H1 (cell line): ENCODE results near the gene PROKR1. TPM values are rescaled to one million over a fixed set of nuclear protein-coding genes. Genes with fewer than 3 reads are reported as not detected.
A peak's percentile ranks its signal among the peaks of the same experiment; 100 is the strongest.

Source experiments
- CTCF ChIA-PET: fragments of 300-600 bp; sonication (Branson Sonifier 250); formaldehyde crosslinking; loops from one replicate; lab custom pipeline; 2021; ENCODE audit not compliant: partially characterized antibody; lab: Charles Lee
- POLR2A ChIA-PET: fragments of 300-600 bp; sonication (Branson Sonifier 250); formaldehyde crosslinking; loops from one replicate; lab custom pipeline; 2021; ENCODE audit warnings: inconsistent platforms; ENCODE audit not compliant: partially characterized antibody; lab: Charles Lee
- DNase-seq, 2 experiments: peaks; one replicate each; pipeline versions ENCODE4 v3.0.0 to v3.0.0-alpha.2; 2010 to 2022; ENCODE audit warnings: low spot score in 2 of 2, low read depth in 1 of 2, mixed read lengths in 1 of 2
- FAIRE-seq: peaks from 2 replicates; lab custom pipeline; 2011; peaks lifted over from hg19 to GRCh38; lab: Jason Lieb, UNC
- H2AFZ ChIP-seq: 2 replicates; pipeline ENCODE4 v1.8.1; 2012; ENCODE audit warnings: low read length, inconsistent platforms
- H2AK5ac ChIP-seq: 2 replicates; pipeline ENCODE4 v1.6.1; 2013; ENCODE audit warnings: low read depth, low read length
- H2BK120ac ChIP-seq: replicated peaks from 2 replicates; pipeline ENCODE3; 2013; ENCODE audit warnings: low read depth, low read length, inconsistent platforms
- H2BK12ac ChIP-seq: 2 replicates; pipeline ENCODE4 v1.6.1; 2013; ENCODE audit warnings: low read depth, low read length
- H2BK15ac ChIP-seq: 2 replicates; pipeline ENCODE4 v1.6.1; 2013; ENCODE audit warnings: low read length
- H2BK20ac ChIP-seq: 2 replicates; pipeline ENCODE4 v1.6.1; 2013; ENCODE audit warnings: low read length
- H2BK5ac ChIP-seq: 2 replicates; pipeline ENCODE4 v1.6.1; 2013; ENCODE audit warnings: low read depth, low read length
- H3K14ac ChIP-seq: 2 replicates; pipeline ENCODE4 v1.6.1; 2013; ENCODE audit warnings: inconsistent platforms; ENCODE audit not compliant: insufficient read length
- H3K18ac ChIP-seq: 2 replicates; pipeline ENCODE4 v1.6.1; 2013; ENCODE audit warnings: low read length; ENCODE audit errors: extremely low read depth
- H3K23ac ChIP-seq: 2 replicates; pipeline ENCODE4 v1.6.1; 2013; ENCODE audit warnings: inconsistent platforms; ENCODE audit not compliant: insufficient read length
- H3K23me2 ChIP-seq: 2 replicates; pipeline ENCODE4 v1.6.1; 2013; ENCODE audit warnings: low read depth, low read length
- H3K27ac ChIP-seq: 2 replicates; pipeline ENCODE4 v1.6.1; 2011; ENCODE audit warnings: low read depth, low read length, inconsistent platforms
- H3K27me3 ChIP-seq, 4 experiments: replicated peaks in 1 of 4; 1 replicate in 1 of 4; 2 replicates in 3 of 4; pipeline versions ENCODE4 v1.6.1 to v1.8.1; 2011 to 2013; ENCODE audit warnings: low read length in 3 of 4, mild to moderate bottlenecking in 3 of 4, inconsistent platforms in 2 of 4, mixed read lengths in 2 of 4, moderate library complexity in 1 of 4; ENCODE audit not compliant: control insufficient read depth in 3 of 4, insufficient read depth in 3 of 4; ENCODE audit errors: extremely low read depth in 1 of 4
- H3K36me3 ChIP-seq, 4 experiments: 2 replicates each; pipeline versions ENCODE4 v1.6.1 to v1.8.1; 2011 to 2013; ENCODE audit warnings: mild to moderate bottlenecking in 4 of 4, low read length in 3 of 4, moderate library complexity in 2 of 4, control low read depth in 1 of 4, inconsistent platforms in 1 of 4; ENCODE audit not compliant: insufficient read depth in 4 of 4, control insufficient read depth in 2 of 4
- H3K4ac ChIP-seq: replicated peaks from 2 replicates; pipeline ENCODE3; 2013; ENCODE audit warnings: low read length, low read depth, mixed read lengths, inconsistent platforms; ENCODE audit not compliant: insufficient read length
- H3K4me1 ChIP-seq, 4 experiments: replicated peaks in 1 of 4; 1 replicate in 1 of 4; 2 replicates in 3 of 4; pipeline versions ENCODE4 v1.6.1 to v1.8.1; 2011 to 2013; ENCODE audit warnings: low read length in 3 of 4, inconsistent platforms in 2 of 4, mixed read lengths in 1 of 4; ENCODE audit not compliant: insufficient read depth in 4 of 4, control insufficient read depth in 3 of 4
- H3K4me2 ChIP-seq, 2 experiments: 2 replicates each; pipeline versions ENCODE4 v1.6.1 to v1.8.1; 2011 to 2013; ENCODE audit warnings: low read depth in 2 of 2, low read length in 2 of 2, control low read depth in 1 of 2, inconsistent platforms in 1 of 2, mild to moderate bottlenecking in 1 of 2; ENCODE audit not compliant: insufficient read depth in 1 of 2
- H3K4me3 ChIP-seq, 4 experiments: fragments of 200-600, 300-600 bp in 1 of 4; sonication (generic), shearing (Covaris generic), sonication (Bioruptor Twin) in 1 of 4; 2 replicates each; pipeline versions ENCODE4 v1.5.1 to v1.8.1; 2011 to 2016; ENCODE audit warnings: low read length in 4 of 4, low read depth in 3 of 4, control low read depth in 2 of 4, inconsistent platforms in 2 of 4, mild to moderate bottlenecking in 2 of 4, mixed read lengths in 1 of 4, moderate library complexity in 1 of 4; ENCODE audit not compliant: insufficient read depth in 2 of 4; ENCODE audit errors: extremely low read depth in 1 of 4
- H3K56ac ChIP-seq: replicated peaks from 2 replicates; pipeline ENCODE3; 2013; ENCODE audit warnings: low read depth, mild to moderate bottlenecking, mixed read lengths, low read length, inconsistent platforms; ENCODE audit not compliant: insufficient read length
- H3K79me1 ChIP-seq: 2 replicates; pipeline ENCODE4 v1.6.1; 2013; ENCODE audit warnings: low read depth, low read length, control low read depth
- H3K79me2 ChIP-seq, 2 experiments: 2 replicates each; pipeline versions ENCODE4 v1.6.1 to v1.8.1; 2012 to 2013; ENCODE audit warnings: low read length in 2 of 2, mild to moderate bottlenecking in 2 of 2, inconsistent platforms in 1 of 2; ENCODE audit not compliant: insufficient read depth in 2 of 2, control insufficient read depth in 1 of 2
- H3K9ac ChIP-seq, 4 experiments: replicated peaks in 1 of 4; 1 replicate in 1 of 4; 2 replicates in 3 of 4; pipeline versions ENCODE4 v1.6.1 to v1.8.1; 2011 to 2013; ENCODE audit warnings: low read depth in 3 of 4, low read length in 3 of 4, control low read depth in 2 of 4, mild to moderate bottlenecking in 2 of 4, moderate library complexity in 2 of 4, inconsistent platforms in 1 of 4; ENCODE audit errors: extremely low read depth in 1 of 4
- H3K9me3 ChIP-seq, 2 experiments: 2 replicates each; pipeline versions ENCODE4 v1.6.1 to v1.8.1; 2012 to 2013; ENCODE audit warnings: mild to moderate bottlenecking in 2 of 2, moderate library complexity in 2 of 2, control low read depth in 1 of 2, inconsistent platforms in 1 of 2, low read depth in 1 of 2, low read length in 1 of 2, mixed read lengths in 1 of 2; ENCODE audit not compliant: insufficient read depth in 2 of 2
- H4K20me1 ChIP-seq, 2 experiments: replicated peaks in 1 of 2; 2 replicates each; pipeline versions ENCODE3 to v1.8.1; 2011 to 2013; ENCODE audit warnings: inconsistent platforms in 2 of 2, low read length in 2 of 2, mild to moderate bottlenecking in 1 of 2; ENCODE audit not compliant: insufficient read depth in 2 of 2, control insufficient read depth in 1 of 2
- H4K5ac ChIP-seq: 2 replicates; pipeline ENCODE4 v1.6.1; 2013; ENCODE audit warnings: low read length, low read depth, mixed read lengths, inconsistent platforms; ENCODE audit not compliant: insufficient read length
- H4K8ac ChIP-seq: 2 replicates; pipeline ENCODE4 v1.8.0; 2013; ENCODE audit warnings: mild to moderate bottlenecking, moderate library complexity, low read length, inconsistent platforms; ENCODE audit not compliant: insufficient read depth; ENCODE audit errors: extremely low read depth
- H4K91ac ChIP-seq: replicated peaks from 2 replicates; pipeline ENCODE3; 2013; ENCODE audit warnings: low read length, mixed read lengths, inconsistent platforms; ENCODE audit not compliant: insufficient read length
- BCL11A ChIP-seq, 2 experiments: IDR thresholded peaks; one replicate each; pipeline ENCODE4 v1.6.1; 2011; ENCODE audit warnings: low read depth in 2 of 2, low read length in 2 of 2, mild to moderate bottlenecking in 2 of 2
- BRCA1 ChIP-seq: IDR thresholded peaks from 2 replicates; pipeline ENCODE4 v1.6.1; 2012; ENCODE audit warnings: low read depth, low read length, improper control_type of control experiment
- CHD2 ChIP-seq: IDR thresholded peaks from 2 replicates; pipeline ENCODE4 v1.6.1; 2012; ENCODE audit warnings: low read length, improper control_type of control experiment
- EZH2 ChIP-seq: fragments of 200-600 bp; sonication (generic); IDR thresholded peaks from 2 replicates; pipeline ENCODE4 v1.7.1; 2012; ENCODE audit warnings: low read depth, mild to moderate bottlenecking, moderate library complexity, low read length, inconsistent platforms; ENCODE audit not compliant: severe bottlenecking
- FOSL1 ChIP-seq: IDR thresholded peaks from 2 replicates; pipeline ENCODE4 v1.6.1; 2011; ENCODE audit warnings: mild to moderate bottlenecking, low read depth, low read length, moderate library complexity; ENCODE audit not compliant: insufficient read depth
- KDM1A ChIP-seq: fragments of 200-600, 300-600 bp; sonication (generic); IDR thresholded peaks from 2 replicates; pipeline ENCODE4 v1.7.1; 2016; ENCODE audit warnings: mild to moderate bottlenecking, low read length, borderline replicate concordance
- KDM5A ChIP-seq: fragments of 200-600 bp; IDR thresholded peaks from 2 replicates; pipeline ENCODE4 v1.7.1; 2012; ENCODE audit warnings: mild to moderate bottlenecking, low read length, inconsistent platforms, mixed read lengths
- NRF1 ChIP-seq: IDR thresholded peaks from 2 replicates; pipeline ENCODE4 v1.6.1; 2011; ENCODE audit warnings: mild to moderate bottlenecking, low read depth, low read length, improper control_type of control experiment
- PHF8 ChIP-seq: fragments of 200-600 bp; sonication (generic); conservative IDR thresholded peaks from 2 replicates; pipeline ENCODE4 v1.7.1; 2012; ENCODE audit warnings: low read depth, mild to moderate bottlenecking, inconsistent platforms, low read length, moderate library complexity
- SAP30 ChIP-seq: fragments of 300-600 bp; sonication (generic); IDR thresholded peaks from 2 replicates; pipeline ENCODE4 v1.7.1; 2012; ENCODE audit warnings: low read length, moderate library complexity, mild to moderate bottlenecking, inconsistent platforms; ENCODE audit not compliant: insufficient read depth, insufficient replicate concordance
- SP4 ChIP-seq: IDR thresholded peaks from 2 replicates; pipeline ENCODE4 v1.6.1; 2012; ENCODE audit warnings: low read length, inconsistent platforms
- USF2 ChIP-seq: IDR thresholded peaks from 2 replicates; pipeline ENCODE4 v1.6.1; 2011; ENCODE audit warnings: low read length, improper control_type of control experiment
- YY1 ChIP-seq: IDR thresholded peaks from 2 replicates; pipeline ENCODE4 v1.6.1; 2011; ENCODE audit warnings: low read depth, mild to moderate bottlenecking, low read length
- WGBS, 2 experiments: shearing (Covaris generic) in 1 of 2; methylation state at CpG; one replicate each; pipeline versions ENCODE4 v1.1.6 to v1.1.7; 2013 to 2015; ENCODE audit warnings: low lambda C conversion rate in 2 of 2, mixed read lengths in 2 of 2, inconsistent platforms in 1 of 2, low coverage in 1 of 2, missing lambda C conversion rate in 1 of 2; ENCODE audit not compliant: insufficient replicate concordance in 2 of 2, insufficient coverage in 1 of 2, insufficient read length in 1 of 2; ENCODE audit errors: extremely low coverage in 1 of 2, missing lambda C conversion rate in 1 of 2; 5-methylcytosine and 5-hydroxymethylcytosine counted together
- polyA plus RNA-seq, 7 experiments: library from polyadenylated mRNA; depleted of rRNA in 3 of 7; stranded (reverse) in 5 of 7; unstranded in 2 of 7; fragments of >200 nt in 5 of 7; fragments of 200-250 nt in 2 of 7; gene quantifications; 1 replicate in 5 of 7; 2 replicates in 1 of 7; 4 replicates in 1 of 7; pipeline versions ENCODE4 v1.2.1 to v1.2.3, GENCODE V29; 2011 to 2013; ENCODE audit warnings: missing spikeins in 2 of 7, mixed read lengths in 2 of 7
- total RNA-seq: library from RNA; stranded (reverse); fragmentation: NEBNext Ultra II Directional; extraction: Animal tissue kit (Norgen Biotek cat#: 25700); gene quantifications from 2 replicates; pipeline ENCODE4 v1.2.1, GENCODE V29; 2021

PROKR1 gene
- total and polyA plus RNA-seq, 2 of the 8 experiments (the other 6 are each of a cell fraction or from before 2014, with no cell fraction given), result 1.8 to 3.9 TPM

GRCh38 chr2:68653538-68653982, 10.2 kb downstream of the PROKR1 start:
- Histone ChIP-seq H3K27me3 (no peaks in the 10 kb centered on the region), H3K27ac (no peak overlapping the region), H4K20me1 (no peaks in the 10 kb centered on the region), H4K91ac (no peak overlapping the region), H3K79me1 (no peaks in the 10 kb centered on the region), H2AFZ (no peak overlapping the region), H3K56ac (no peak overlapping the region), H3K18ac (no peak overlapping the region), H2AK5ac (no peak overlapping the region), H3K9me3 (no peaks in the 10 kb centered on the region), H2BK15ac (peak overlapping the region; percentile 83; the same call in 1 of the 2 replicates), H2BK120ac (no peak overlapping the region), H2BK12ac (no peak overlapping the region), H2BK20ac (no peak overlapping the region), H3K4me3 (no peak overlapping the region), H4K5ac (no peak overlapping the region), H3K23ac (no peak overlapping the region), H3K4me1 (no peaks in the 10 kb centered on the region; a peak in 2 of 7 replicates), H4K8ac (no peak overlapping the region), H3K4ac (no peak overlapping the region), H3K4me2 (no peak overlapping the region), H3K9ac (peak overlapping the region in 1 of 4 experiments; percentile 5; a peak in 1 of 7 replicates), H3K79me2 (no peaks in the 10 kb centered on the region), H3K14ac (no peak overlapping the region), H3K36me3 (peaks cover 0 to 5% (median under 1%) of the 10 kb centered on the region in 4 experiments; a peak in 1 of 8 replicates), H3K23me2 (no peaks in the 10 kb centered on the region; the same call in 1 of the 2 replicates), H2BK5ac (no peak overlapping the region)
- ChIA-PET POLR2A (no interaction called here), CTCF (interaction anchor here (0.6 to 1.5 kb wide), 4 partner anchors 16 to 58 kb away, joined by 3 to 4 read pairs (median 4); no protein-coding TSS in a partner anchor)
- WGBS, 2 experiments, result 69% methylated on average over 10 of the region's 10 CpGs; no CpG with 5 or more reads in 1 of the 2 experiments
- DNase-seq, result no peak
- FAIRE-seq, result no peak
- TF ChIP-seq KDM5A (no peak), CHD2 (no peak), NRF1 (no peak), FOSL1 (no peak), PHF8 (no peak), YY1 (no peak), USF2 (no peak), SP4 (no peak), EZH2 (no peak), SAP30 (no peak), BCL11A (IDR thresholded peaks at IDR 0.05; ENCODE audit: low read depth in 2 of 2, low read length in 2 of 2) (no peak), KDM1A (no peak), BRCA1 (no peak)
